Measurements from ENCODE around the gene KCNN3.
A peak's percentile ranks its signal among the peaks of the same experiment; 100 is the strongest.

KCNN3 gene

DNA sequence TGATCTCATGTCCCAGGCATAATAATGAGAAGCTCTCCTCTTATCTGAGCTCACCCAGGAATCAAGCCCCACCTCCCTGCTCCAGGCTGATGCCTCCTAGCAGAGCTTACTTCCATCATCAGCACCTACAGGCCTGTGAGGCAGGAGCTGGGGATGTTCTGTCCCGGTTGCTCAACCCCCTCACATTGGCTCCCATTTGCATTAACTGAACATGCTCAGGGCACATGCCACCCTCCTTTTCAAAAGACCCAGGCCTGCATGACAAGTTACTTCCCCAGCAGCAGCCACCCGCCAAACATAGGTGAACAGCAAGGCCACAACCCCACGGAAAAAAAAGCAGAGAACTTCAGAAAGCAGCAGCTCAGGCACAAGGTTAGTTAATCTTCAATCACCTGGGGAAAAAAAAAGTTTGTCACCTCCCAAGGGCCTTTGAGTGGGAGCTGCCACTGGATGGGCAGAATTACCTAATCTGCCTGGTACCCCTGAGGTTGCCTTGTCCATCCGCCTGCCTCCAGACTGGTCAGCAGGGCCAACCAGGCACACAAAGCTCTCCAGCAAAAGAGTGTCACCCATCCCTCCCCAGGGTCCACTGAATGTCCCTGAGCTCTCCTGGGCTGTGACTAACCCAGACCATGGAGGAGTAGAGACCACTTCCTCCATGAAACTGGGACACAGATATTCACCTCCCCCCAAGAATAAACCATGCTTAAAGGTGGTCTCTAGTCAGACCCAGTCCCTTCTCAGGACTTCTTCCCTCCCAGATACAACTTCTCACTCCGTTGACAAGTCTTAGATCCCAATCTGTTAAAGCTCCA lies 4.4 kb downstream of the KCNN3 start:
- TF ChIP-seq MYC (IDR thresholded peaks at IDR 0.05; ENCODE audit: low read depth, low read length) (no peak), POLR2A (IDR thresholded peaks at IDR 0.05; ENCODE audit: extremely low read depth, insufficient read length) (no peak)
- TF ChIP-seq, protein P1, sequence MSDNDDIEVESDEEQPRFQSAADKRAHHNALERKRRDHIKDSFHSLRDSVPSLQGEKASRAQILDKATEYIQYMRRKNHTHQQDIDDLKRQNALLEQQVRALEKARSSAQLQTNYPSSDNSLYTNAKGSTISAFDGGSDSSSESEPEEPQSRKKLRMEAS (IDR thresholded peaks at IDR 0.05; ENCODE audit: low read depth, low read length): no peak
- H3K4me3 ChIP-seq (ENCODE audit: low read depth, low read length): no peak overlapping the region
- peak; percentile 25 for DNase-seq (ENCODE audit: low read depth)

DNA sequence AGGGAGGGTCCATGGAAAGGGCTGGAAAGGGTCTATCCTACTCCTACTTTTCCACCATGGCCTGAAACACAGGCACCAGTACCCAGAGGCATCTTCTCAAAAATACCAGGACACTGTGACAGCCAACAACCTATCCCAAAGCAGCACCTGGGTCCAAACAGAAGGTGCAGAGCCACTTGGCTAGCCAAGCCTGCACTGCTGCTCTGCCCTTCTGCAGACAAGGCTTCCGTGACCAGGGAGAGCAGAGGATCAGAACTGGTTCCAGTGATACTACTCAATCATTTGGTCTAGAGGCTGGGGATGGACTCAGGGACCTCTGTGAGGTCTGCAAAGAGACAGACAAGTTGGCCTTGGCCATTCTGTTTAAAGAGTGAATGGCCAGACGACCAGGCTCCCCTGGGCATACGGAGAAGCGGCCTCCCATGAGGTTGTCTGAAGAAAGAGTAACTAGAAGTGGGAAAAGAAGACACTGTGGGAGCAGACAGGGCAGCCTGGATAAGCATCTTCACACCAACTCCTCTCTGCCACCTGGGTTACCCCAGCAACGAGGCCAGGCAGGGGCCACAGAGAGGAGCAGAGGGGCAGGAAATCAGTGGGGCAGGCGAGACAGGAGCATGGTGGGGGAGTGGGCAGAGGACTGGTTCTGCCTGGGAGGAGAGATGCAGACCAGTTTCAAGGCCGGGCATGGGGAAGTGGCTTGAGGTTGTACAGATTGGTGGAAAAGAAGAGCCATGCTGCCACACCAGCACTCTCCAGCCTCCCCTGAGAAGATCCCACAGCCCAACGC lies 5.7 kb downstream of the KCNN3 start:
- TF ChIP-seq, protein P1 (IDR thresholded peaks at IDR 0.05; ENCODE audit: low read depth, low read length): no peak
- TF ChIP-seq POLR2A (IDR thresholded peaks at IDR 0.05; ENCODE audit: extremely low read depth, insufficient read length) (no peak), MYC (IDR thresholded peaks at IDR 0.05; ENCODE audit: low read depth, low read length) (no peak)
- TF ChIP-seq, protein P2, sequence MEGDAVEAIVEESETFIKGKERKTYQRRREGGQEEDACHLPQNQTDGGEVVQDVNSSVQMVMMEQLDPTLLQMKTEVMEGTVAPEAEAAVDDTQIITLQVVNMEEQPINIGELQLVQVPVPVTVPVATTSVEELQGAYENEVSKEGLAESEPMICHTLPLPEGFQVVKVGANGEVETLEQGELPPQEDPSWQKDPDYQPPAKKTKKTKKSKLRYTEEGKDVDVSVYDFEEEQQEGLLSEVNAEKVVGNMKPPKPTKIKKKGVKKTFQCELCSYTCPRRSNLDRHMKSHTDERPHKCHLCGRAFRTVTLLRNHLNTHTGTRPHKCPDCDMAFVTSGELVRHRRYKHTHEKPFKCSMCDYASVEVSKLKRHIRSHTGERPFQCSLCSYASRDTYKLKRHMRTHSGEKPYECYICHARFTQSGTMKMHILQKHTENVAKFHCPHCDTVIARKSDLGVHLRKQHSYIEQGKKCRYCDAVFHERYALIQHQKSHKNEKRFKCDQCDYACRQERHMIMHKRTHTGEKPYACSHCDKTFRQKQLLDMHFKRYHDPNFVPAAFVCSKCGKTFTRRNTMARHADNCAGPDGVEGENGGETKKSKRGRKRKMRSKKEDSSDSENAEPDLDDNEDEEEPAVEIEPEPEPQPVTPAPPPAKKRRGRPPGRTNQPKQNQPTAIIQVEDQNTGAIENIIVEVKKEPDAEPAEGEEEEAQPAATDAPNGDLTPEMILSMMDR (IDR thresholded peaks at IDR 0.05; ENCODE audit: low read depth, low read length): no peak
- no peak for DNase-seq (ENCODE audit: low read depth)
- H3K4me3 ChIP-seq (ENCODE audit: low read depth, low read length): no peak overlapping the region

DNA sequence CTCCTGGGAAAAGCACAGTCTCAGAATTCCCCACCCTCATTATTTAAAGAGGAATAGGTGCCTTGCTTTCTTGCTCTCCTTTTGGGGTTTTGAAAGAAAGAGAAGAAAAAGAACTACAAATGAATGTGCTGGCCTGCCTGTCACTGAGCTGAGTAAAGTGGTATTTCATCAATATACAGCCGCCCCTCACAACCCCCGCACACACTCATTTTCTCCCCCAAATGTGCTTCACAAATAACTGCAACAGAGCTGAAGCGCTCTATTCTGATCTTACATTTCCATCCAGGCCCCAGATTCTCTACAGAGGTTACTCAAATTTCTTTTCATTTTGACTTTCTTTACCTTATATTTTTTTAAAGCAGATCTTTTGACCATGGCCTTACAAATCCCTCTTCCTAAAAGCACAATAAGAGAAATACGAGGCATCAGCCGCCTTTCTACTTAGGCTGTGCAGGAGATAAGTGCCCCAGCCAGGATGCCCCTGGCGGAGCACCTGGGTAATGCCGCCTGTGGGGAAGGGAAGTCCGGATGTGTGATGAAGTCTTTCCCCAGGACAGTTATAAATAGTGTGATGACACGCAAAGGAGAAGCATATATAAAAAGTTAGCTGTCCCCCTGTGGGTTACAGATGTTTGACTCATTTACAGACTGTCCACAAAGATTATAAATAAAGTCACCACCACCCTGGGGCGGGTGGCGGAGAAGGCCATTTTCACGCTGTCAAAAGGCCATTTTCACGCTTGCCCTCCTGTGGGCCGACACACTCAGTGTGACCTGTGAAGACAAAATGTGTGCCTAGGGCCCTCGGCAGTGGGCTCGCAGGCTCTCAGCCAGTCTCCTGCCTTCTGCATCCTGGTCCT lies 6.5 kb downstream of the KCNN3 start:
- no peak overlapping the region for H3K4me3 ChIP-seq (ENCODE audit: low read depth, low read length)
- DNase-seq (ENCODE audit: low read depth): peak; percentile 89
- no peak for TF ChIP-seq POLR2A (IDR thresholded peaks at IDR 0.05; ENCODE audit: extremely low read depth, insufficient read length)
- TF ChIP-seq, protein P2 (IDR thresholded peaks at IDR 0.05; ENCODE audit: low read depth, low read length): peak; percentile 77
- no peak for TF ChIP-seq MYC (IDR thresholded peaks at IDR 0.05; ENCODE audit: low read depth, low read length)

DNA sequence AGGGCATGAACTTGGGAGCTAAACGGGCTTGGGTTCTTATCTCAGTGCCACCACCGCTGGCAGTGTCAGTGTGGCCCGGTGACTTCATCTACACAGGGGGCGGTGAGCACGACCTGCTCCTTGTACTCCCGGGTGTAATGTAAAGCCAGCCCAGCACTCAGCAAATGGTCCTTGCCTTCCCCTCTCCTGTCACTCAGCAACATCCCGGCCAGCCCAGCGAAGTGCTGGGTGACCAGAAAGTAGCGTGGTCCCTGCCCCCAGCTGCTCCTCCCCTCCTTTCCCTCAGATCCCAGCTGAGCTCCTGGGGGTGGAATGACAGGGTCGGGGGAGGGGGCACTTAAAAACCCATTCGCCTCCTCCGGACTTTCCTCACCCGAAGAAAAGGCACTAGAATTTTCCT lies 7.2 kb downstream of the KCNN3 start:
- no peak for DNase-seq (ENCODE audit: low read depth)
- TF ChIP-seq, protein P2 (IDR thresholded peaks at IDR 0.05; ENCODE audit: low read depth, low read length): no peak
- TF ChIP-seq POLR2A (IDR thresholded peaks at IDR 0.05; ENCODE audit: extremely low read depth, insufficient read length): no peak
- TF ChIP-seq, protein P1 (IDR thresholded peaks at IDR 0.05; ENCODE audit: low read depth, low read length): no peak
- no peak for TF ChIP-seq MYC (IDR thresholded peaks at IDR 0.05; ENCODE audit: low read depth, low read length)
- H3K4me3 ChIP-seq (ENCODE audit: low read depth, low read length): no peak overlapping the region

DNA sequence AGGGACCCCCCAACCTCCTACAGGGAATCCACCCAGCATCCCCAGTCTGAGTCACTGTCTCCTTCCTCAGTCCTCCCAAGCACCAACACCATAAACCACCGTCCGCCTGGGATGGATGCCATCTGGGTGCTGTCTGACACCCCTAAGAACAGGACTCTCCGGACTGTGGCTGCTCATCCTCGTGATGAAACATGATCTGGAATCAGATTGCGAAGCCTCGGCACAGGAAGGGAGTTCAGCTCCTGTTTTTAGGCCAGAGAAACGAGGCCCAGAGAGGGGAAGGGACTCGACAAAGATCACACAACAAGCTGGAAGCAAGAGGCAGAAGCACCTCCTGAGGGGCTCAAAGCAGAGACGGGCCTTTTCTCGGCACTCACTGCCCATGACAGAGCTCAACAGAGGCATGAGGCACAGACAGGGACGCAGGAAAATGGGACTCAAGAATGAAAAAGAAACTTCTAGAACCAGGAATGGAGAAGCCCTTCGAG lies 8.4 kb downstream of the KCNN3 start:
- H3K4me3 ChIP-seq (ENCODE audit: low read depth, low read length): no peak overlapping the region
- TF ChIP-seq, protein P1 (IDR thresholded peaks at IDR 0.05; ENCODE audit: low read depth, low read length): no peak
- TF ChIP-seq POLR2A (IDR thresholded peaks at IDR 0.05; ENCODE audit: extremely low read depth, insufficient read length): no peak
- TF ChIP-seq, protein P2 (IDR thresholded peaks at IDR 0.05; ENCODE audit: low read depth, low read length): no peak
- TF ChIP-seq MYC (IDR thresholded peaks at IDR 0.05; ENCODE audit: low read depth, low read length): no peak

More for the DNA sequence above, 8.4 kb downstream of the KCNN3 start:
- DNase-seq (ENCODE audit: low read depth): no peak
